DND-41 (cell line): ENCODE measurements around the gene TMEM128.

ENCODE experiments used
- CTCF ChIP-seq: IDR thresholded peaks from 2 replicates; pipeline ENCODE4 v1.5.1; 2012; ENCODE audit warnings: borderline replicate concordance, low read length, moderate library complexity, mild to moderate bottlenecking; ENCODE audit not compliant: poor library complexity, severe bottlenecking; ENCODE audit errors: extremely low read depth
- EZH2 ChIP-seq: IDR thresholded peaks from 3 replicates; pipeline ENCODE4 v1.6.1; 2012; ENCODE audit warnings: borderline replicate concordance, low read depth, mild to moderate bottlenecking, moderate library complexity, low read length, inconsistent platforms; ENCODE audit not compliant: severe bottlenecking

DNA sequence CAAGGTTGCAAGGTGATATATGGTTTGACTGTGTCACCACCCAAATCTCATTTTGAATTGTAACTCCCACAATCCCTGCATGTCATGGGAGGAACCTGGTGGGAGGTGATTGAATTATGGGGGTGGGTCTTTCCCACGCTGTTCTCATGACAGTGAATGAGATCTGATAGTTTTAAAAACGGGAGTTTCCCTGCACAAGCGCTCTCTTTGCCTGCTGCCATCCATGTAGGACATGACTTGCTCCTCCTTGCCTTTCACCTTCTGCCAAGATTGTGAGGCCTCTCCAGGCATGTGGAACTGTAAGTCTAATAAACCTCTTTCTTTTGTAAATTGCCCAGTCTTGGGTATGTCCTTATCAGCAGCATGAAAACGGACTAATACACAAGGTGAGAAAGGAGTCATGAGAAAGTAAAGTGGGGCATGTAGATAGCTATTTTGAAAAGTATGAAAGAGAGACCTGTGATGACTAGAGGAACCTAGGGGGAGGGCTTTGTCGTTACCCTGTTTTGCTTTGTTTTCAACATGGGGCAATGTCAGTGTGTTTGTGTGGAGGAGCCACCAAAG lies 48.3 kb upstream of the TMEM128 start:
- TF ChIP-seq CTCF, result no peak
- no peak for TF ChIP-seq EZH2
